GM21447 (cell line): Measurements from ENCODE around the gene CENPX.

ENCODE experiments used
- ATAC-seq: cut with Tn5 transposase; IDR thresholded peaks from one replicate; pipeline ENCODE4 v1.9.1; 2021; ENCODE audit not compliant: unreplicated experiment

Gene CENPX

GRCh38 chr17:82055023-82055964, 32.6 kb upstream of the CENPX start:
- no peak for ATAC-seq

GRCh38 chr17:82054351-82055022, 31.8 kb upstream of the CENPX start:
- ATAC-seq = no peak

- no peak for ATAC-seq
Measured at GRCh38 chr17:82053556-82054263, 31.0 kb upstream of the CENPX start.

- no peak for ATAC-seq
Measured at GRCh38 chr17:82053130-82053529, 30.5 kb upstream of the CENPX start.

- no peak for ATAC-seq
Measured at GRCh38 chr17:82052638-82053059, 30.0 kb upstream of the CENPX start.

GRCh38 chr17:82051776-82052637, 29.3 kb upstream of the CENPX start, which contains the start of the genes GPS1 and RFNG:
Gene GPS1 (plus strand): TSS chr17:82051898. CDS start chr17:82051932, 34 bp downstream.
Gene RFNG (minus strand): TSS chr17:82051811. CDS start chr17:82051766, 45 bp downstream.
- peak; percentile 55 for ATAC-seq

- no peak for ATAC-seq
Measured at GRCh38 chr17:82050761-82051641, 28.3 kb upstream of the CENPX start.

- no peak for ATAC-seq
Measured at GRCh38 chr17:82050152-82050760, 27.6 kb upstream of the CENPX start.

- no peak for ATAC-seq
Measured at GRCh38 chr17:82049521-82049971, 26.9 kb upstream of the CENPX start.

GRCh38 chr17:82049106-82049505, 26.4 kb upstream of the CENPX start:
- ATAC-seq = no peak

- ATAC-seq = no peak
Measured at GRCh38 chr17:82048571-82048971, 25.9 kb upstream of the CENPX start.

GRCh38 chr17:82047914-82048570, 25.4 kb upstream of the CENPX start:
- ATAC-seq = no peak

GRCh38 chr17:82047379-82047778, 24.7 kb upstream of the CENPX start:
- ATAC-seq = no peak

GRCh38 chr17:82046903-82047302, 24.2 kb upstream of the CENPX start:
- no peak for ATAC-seq

- ATAC-seq = no peak
Measured at GRCh38 chr17:82045936-82046484, 23.3 kb upstream of the CENPX start.

GRCh38 chr17:82043507-82043906, 20.8 kb upstream of the CENPX start:
- ATAC-seq = no peak

GRCh38 chr17:82042649-82043048, 20.0 kb upstream of the CENPX start:
- ATAC-seq = no peak
